Colon (tissue), 2 donors: ENCODE results near the gene P2RY11.

Experiments
- FAIRE-seq: peaks from 2 replicates; lab custom pipeline; 2012; peaks lifted over from hg19 to GRCh38; lab: Jason Lieb, UNC
- donor health status: control.
- donor health status: control.

P2RY11 gene

GRCh38 chr19:10111405-10111811 is at the start of gene P2RY11:
Gene P2RY11 (plus strand): TSS chr19:10111693. CDS start chr19:10111722, 29 bp downstream.
- FAIRE-seq = no peak

GRCh38 chr19:10061717-10062310 is 49.7 kb upstream of the P2RY11 start:
- no peak for FAIRE-seq

- FAIRE-seq = no peak
Measured at GRCh38 chr19:10068205-10068604, 43.3 kb upstream of the P2RY11 start.

- no peak for FAIRE-seq
Measured at GRCh38 chr19:10069046-10069445, 42.4 kb upstream of the P2RY11 start.

GRCh38 chr19:10070730-10071446 is 40.6 kb upstream of the P2RY11 start:
- FAIRE-seq = no peak

GRCh38 chr19:10074153-10074552 is 37.3 kb upstream of the P2RY11 start:
- no peak for FAIRE-seq

GRCh38 chr19:10076535-10076934 is 35.0 kb upstream of the P2RY11 start:
- no peak for FAIRE-seq

- FAIRE-seq = no peak
Measured at GRCh38 chr19:10078329-10078728, 33.2 kb upstream of the P2RY11 start.

GRCh38 chr19:10079031-10079453 is 32.5 kb upstream of the P2RY11 start:
- FAIRE-seq = no peak

- FAIRE-seq = no peak
Measured at GRCh38 chr19:10083911-10084310, 27.6 kb upstream of the P2RY11 start.

- FAIRE-seq = no peak
Measured at GRCh38 chr19:10084803-10085202, 26.7 kb upstream of the P2RY11 start.

- no peak for FAIRE-seq
Measured at GRCh38 chr19:10085641-10086590, 25.6 kb upstream of the P2RY11 start, which contains the start of gene SHFL. Gene SHFL (plus strand): TSS chr19:10086317. CDS start chr19:10086428, 111 bp downstream.

- no peak for FAIRE-seq
Measured at GRCh38 chr19:10086591-10087192, 24.8 kb upstream of the P2RY11 start.

- no peak for FAIRE-seq
Measured at GRCh38 chr19:10087296-10088061, 24.0 kb upstream of the P2RY11 start.

GRCh38 chr19:10088949-10089554 is 22.4 kb upstream of the P2RY11 start:
- no peak for FAIRE-seq

GRCh38 chr19:10089801-10090375 is 21.6 kb upstream of the P2RY11 start:
- FAIRE-seq = no peak

GRCh38 chr19:10091370-10091687 is 20.2 kb upstream of the P2RY11 start:
- no peak for FAIRE-seq

- FAIRE-seq = no peak
Measured at GRCh38 chr19:10091895-10092641, 19.4 kb upstream of the P2RY11 start.

GRCh38 chr19:10092648-10093294 is 18.7 kb upstream of the P2RY11 start:
- FAIRE-seq = no peak
